ENCODE measurements around the gene USP6NL.

DNA sequence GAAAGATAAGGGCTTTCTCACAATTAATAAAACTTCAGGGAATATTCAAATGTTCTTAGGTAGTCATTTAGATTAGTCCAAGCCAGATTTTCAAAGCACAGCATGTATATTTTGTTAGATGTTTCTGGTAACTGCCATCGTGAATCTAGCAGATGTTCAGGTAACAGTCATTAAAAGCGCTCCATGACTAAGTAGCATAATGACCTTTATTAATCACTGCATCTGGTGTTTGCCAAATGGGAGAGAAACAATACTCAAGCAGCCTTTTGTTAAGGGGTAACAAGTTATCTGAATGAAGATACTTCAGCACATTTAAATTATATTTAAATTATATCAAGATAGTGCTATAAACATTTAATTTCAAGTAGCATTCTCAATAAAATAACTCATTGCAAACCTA, 47.5 kb downstream of the USP6NL start:
- TF ChIP-seq, protein P1, sequence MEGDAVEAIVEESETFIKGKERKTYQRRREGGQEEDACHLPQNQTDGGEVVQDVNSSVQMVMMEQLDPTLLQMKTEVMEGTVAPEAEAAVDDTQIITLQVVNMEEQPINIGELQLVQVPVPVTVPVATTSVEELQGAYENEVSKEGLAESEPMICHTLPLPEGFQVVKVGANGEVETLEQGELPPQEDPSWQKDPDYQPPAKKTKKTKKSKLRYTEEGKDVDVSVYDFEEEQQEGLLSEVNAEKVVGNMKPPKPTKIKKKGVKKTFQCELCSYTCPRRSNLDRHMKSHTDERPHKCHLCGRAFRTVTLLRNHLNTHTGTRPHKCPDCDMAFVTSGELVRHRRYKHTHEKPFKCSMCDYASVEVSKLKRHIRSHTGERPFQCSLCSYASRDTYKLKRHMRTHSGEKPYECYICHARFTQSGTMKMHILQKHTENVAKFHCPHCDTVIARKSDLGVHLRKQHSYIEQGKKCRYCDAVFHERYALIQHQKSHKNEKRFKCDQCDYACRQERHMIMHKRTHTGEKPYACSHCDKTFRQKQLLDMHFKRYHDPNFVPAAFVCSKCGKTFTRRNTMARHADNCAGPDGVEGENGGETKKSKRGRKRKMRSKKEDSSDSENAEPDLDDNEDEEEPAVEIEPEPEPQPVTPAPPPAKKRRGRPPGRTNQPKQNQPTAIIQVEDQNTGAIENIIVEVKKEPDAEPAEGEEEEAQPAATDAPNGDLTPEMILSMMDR (IDR thresholded peaks at IDR 0.05; ENCODE audit: low read depth, low read length) = no peak
- no peak for TF ChIP-seq EZH2phosphoT487 (IDR thresholded peaks at IDR 0.05; ENCODE audit: low read depth)
